SU-DHL-6 (cell line): ENCODE results near the gene ATP1A3.
"Not testable (repeated sequence)": the region's sequence is repeated elsewhere in the genome, so short reads cannot be mapped to it uniquely, and the experiment has no call there.

Experiments
- CTCF ChIP-seq: fragments of 200-600 bp; sonication (generic); IDR thresholded peaks from one replicate; pipeline ENCODE4 v1.5.1; 2017; ENCODE audit warnings: antibody characterized with exemption, mild to moderate bottlenecking, low read length, moderate library complexity; ENCODE audit not compliant: insufficient read depth, poor library complexity, severe bottlenecking
- EZH2phosphoT487 ChIP-seq: fragments of 200-600 bp; sonication (generic), shearing (Covaris generic); conservative IDR thresholded peaks from 2 replicates; pipeline ENCODE4 v1.6.1; 2018; ENCODE audit warnings: mild to moderate bottlenecking, antibody characterized with exemption, low read length, moderate library complexity, mixed read lengths

- not testable (repeated sequence) for TF ChIP-seq CTCF, EZH2phosphoT487
Observed at GRCh38 chr19:41991925-41992569, 2.0 kb downstream of the ATP1A3 start.
